NCI-H1105 treated with DMSO at 0.1 percent for 48 hours (cell line): ENCODE data around the gene SDC4.
A peak's percentile ranks its signal among the peaks of the same experiment; 100 is the strongest.

Experiments used
- DNase-seq: peaks from one replicate; lab custom pipeline; 2025; lab: John Stamatoyannopoulos, UW

SDC4 gene

DNA sequence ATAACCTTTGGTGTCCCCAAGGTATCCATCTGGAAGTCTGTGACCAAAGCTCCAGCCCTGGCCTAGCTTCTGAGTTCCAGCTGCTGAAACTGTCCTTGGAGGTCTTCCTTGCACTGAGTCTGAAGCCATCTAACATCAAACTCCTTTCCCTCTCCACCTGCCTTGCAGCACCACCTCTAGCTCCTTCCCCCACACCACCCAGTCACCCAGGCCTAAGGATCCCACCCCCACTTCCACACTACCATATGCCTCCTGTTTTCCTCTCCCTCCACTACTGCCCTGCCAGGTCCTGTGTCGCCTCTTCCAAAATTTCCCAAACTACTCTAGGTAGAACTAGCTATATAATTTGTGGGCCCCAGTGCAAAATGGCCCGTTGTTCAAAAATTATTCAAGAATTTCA, 29.3 kb downstream of the SDC4 start:
- no peak for DNase-seq

DNA sequence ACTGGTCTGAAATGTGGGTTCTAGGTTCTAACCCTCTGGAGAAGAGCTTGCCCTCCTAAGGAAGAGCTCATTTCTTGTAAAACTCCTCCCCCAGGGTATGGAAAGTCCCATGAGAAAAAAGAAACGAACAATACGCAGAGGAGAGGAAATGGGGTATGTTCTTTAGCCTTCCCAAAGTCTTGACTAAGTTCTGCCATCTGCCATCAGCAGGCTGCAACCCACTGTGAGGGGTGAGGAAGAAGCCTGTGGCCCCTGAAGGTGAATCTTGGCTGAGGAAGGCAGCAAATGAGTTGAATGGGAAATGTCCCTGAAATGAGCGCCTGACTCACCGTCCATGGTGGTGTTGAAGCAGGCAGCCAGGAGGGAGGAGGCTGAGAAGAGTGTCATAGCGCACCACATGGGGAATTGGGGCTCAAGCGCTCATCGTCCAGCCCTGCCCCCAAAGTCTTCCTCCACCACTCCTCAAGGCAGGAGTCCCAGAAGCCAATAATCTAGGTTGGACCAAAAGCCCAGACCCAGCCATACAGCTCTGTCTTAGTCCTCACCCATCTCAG, 29.8 kb downstream of the SDC4 start:
- DNase-seq: no peak

DNA sequence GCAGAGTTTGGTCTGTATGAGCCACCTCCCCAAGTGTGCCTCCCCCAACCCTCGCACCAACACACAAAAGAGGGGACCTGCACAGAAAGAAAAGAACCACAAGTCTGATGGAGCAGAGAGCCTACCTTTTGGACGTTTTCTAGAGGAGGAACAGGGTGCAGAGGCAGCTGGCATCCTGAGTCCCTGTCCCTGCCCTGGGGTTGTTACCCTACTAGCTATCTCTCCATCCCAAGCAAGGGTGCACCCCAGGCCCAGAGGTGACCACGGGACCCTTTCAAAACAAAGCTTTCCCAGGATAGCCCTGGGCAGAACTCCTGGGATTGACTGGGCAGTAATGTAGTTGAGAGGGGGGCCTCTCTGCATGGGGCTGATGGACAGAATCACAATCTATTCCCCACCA, 30.4 kb downstream of the SDC4 start:
- no peak for DNase-seq

DNA sequence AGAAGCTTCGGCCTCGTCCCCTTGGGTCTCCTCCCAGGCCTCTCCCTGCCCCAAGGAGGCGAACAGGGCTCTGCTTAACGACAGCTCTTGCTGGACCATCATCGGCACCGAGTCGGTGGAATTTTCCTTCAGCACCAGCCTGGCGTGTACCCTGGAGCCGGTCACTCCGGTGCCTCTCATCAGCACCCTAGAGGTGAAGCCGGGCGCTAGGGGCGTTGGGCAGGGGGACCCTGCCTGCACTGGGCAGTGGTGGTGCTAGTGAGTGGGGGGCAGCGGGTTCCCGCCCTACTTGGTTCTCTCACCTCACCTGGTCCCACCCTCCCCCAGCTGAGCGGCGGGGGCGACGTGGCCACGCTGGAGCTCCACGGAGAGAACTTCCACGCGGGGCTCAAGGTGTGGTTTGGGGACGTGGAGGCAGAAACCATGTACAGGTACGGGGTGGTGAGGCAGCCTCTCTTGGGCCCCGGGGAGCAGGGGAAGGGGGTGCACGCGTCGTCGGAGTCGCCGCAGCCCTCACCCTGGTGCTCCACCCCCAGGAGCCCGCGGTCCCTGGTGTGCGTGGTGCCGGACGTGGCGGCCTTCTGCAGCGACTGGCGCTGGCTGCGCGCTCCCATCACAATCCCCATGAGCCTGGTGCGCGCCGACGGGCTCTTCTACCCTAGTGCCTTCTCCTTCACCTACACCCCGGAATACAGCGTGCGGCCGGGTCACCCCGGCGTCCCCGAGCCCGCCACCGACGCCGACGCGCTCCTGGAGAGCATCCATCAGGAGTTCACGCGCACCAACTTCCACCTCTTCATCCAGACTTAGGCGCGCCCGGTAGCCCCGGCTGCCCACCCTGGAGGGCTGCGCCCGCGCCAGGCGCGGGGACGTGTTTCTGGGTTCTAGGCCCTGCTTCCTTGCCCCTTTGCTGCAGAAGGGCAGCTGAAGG, 31.8 kb downstream of the SDC4 start:
- DNase-seq: no peak

DNA sequence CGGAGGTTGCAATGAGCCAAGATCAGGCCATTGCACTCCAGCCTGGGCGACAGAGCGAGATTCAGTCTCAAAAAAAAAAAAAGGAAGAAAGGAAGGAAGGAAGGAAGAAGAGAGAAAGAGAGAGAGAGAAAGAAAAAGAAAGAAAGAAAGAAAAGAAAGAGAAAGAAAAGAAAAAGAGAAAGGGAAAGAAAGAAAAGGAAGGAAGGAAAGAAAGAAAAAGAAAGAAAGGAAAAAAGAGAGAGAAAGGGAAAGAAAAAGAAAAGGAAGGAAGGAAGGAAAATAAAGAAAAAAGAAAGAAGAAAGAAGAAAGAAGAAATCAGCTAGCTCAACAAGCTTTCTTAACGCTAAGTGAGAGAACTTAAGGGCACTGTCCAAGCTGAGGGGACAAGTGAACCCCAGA, 32.6 kb downstream of the SDC4 start:
- DNase-seq: no peak

DNA sequence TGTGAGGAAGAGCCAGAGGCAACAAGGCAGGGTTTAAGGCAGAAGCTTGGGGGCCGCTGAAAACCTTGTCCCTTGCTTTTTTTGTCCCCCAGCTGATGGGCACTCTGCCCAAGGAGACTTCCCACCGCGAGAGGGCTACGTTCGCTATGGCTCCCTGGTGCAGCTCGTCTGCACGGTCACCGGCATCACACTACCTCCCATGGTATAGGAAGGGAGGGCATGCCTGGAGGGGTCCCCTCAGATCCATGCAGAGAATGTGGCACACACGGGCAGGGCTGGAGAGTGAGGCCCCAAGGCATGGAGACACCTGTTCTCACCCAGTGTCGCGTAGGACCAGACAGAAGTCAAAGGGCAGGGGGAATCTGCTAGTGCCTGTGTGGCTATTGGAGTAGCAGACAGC, 34.3 kb downstream of the SDC4 start:
- DNase-seq: no peak

DNA sequence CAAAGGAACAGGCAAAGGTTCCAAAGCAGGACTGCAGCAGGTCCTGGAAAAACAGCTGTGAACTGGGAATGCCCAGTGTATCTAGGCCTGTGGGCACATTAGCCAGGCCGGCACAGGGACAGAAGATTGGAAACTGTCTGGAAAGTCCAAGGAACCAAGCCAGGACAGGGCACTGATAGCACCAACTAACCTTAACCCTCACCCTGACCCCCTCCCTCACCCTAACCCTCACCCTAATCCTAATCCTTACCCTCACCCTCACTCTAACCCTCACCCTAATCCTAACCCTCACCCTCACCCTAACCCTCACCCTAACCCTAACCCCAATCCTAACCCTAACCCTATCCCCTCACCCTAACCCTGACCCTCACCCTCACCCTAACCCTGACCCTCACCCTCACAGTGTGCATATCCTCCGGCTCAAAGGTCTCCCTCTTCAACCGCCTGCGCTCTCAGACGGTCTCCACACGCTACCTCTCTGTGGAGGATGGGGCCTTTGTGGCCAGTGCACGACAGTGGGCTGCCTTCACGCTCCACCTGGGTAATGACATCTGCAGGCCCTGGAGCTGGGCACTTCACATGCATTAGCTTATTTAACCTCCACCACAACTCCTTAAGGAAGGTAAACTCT, 35.0 kb downstream of the SDC4 start:
- no peak for DNase-seq

DNA sequence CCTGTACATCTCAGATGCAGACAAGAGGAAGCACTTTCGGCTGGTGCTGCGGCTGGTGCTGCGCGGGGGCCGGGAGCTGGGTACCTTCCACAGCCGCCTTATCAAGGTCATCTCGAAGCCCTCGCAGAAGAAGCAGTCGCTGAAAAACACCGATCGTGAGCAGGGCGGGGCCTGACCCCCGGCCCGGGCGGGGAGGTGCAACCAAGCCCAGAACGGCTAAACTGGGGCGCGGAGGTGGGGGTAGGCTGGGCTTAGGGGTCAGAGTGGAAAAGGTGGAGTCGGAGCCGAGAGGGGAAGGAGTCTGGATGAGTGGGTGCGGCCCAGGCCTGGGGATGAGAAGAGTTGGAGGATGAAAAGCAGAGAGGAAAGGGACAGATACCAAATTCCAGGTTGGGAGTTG, 36.0 kb downstream of the SDC4 start:
- no peak for DNase-seq

DNA sequence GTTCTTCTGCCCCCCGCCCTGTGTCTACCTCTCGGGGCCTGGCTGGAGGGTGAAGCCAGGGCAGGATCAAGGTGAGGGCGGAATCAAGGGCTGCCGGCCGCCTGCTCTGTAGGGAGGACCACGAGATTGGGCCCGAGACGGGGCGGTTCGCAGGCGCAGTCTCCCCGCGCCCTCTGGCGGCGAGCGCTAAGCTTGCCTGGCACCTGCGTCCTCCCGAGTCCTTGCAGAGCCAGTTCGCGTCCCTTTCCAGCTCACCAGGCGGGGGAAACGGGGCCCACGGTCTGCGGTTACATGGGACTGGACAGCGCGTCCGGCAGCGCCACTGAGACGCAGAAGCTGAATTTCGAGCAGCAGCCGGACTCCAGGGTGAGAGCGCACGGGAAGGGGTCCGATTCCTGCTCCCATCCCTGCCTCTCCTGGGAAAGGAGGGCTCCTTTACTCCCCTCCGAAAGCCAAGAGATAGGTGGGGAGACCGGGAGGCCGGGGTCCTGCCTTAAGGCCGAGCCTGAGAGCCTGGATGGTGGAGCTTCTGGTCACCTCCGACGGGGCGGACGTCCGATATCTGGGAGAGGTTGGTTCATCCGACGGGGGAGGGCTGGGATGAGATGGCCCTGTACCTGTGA, 36.5 kb downstream of the SDC4 start:
- DNase-seq: no peak

DNA sequence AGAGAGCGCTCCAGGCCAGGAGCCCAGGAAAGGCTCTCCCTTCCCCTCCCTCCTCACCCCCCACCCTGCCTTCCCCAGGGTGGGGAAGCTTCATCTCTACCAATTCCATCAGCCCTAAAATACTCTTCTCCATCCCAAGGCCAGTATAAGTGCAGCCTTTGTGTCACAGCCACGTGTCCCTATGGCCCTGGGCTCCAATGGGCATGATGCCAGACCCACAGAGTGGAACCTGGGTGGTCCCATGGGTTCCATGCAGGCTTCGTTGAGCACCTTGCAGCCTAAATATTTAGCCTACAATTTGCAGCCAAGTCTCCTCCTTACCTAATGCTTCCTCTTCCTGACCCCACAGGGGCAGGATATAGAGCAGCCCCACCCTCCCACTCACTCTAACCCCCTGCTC, 39.1 kb downstream of the SDC4 start:
- no peak for DNase-seq

DNA sequence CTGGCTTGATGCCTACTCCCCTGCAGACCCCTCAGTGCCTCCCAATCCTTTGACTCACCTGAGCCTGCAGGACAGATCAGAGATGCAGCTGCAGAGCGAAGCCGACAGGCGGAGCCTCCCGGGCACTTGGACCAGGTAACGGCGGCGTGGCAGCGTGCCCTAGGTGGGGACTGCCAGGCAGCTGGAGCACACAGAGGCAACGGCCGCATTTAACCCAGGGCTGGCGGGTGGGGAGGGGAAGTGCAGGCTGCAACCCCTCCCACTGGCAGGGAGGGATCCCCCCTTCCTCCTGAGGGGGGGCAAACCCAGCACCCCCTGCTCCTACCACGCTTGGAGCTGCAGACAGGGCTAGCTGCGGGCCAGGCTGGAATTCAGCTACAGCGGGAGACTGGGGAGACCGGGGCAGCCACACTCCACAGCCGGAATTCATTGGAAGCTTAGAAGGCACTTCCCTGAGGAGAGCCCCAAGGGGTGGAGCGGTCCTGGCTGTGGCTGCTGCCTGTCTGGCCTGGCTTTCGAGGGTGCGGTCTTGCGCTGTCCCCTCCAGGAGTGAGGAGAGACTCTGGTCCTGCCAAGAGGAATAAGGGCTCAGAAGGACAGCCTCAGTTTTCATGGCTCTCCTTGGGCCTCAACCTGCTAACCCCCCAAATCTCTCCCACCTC, 40.0 kb downstream of the SDC4 start, which contains the start of gene MATN4:
TSS of gene MATN4 (minus strand) at position 183 of the 662 bp plus-strand sequence. CDS start 2,717 bp downstream, outside the sequence.
- DNase-seq: peak; percentile 70

DNA sequence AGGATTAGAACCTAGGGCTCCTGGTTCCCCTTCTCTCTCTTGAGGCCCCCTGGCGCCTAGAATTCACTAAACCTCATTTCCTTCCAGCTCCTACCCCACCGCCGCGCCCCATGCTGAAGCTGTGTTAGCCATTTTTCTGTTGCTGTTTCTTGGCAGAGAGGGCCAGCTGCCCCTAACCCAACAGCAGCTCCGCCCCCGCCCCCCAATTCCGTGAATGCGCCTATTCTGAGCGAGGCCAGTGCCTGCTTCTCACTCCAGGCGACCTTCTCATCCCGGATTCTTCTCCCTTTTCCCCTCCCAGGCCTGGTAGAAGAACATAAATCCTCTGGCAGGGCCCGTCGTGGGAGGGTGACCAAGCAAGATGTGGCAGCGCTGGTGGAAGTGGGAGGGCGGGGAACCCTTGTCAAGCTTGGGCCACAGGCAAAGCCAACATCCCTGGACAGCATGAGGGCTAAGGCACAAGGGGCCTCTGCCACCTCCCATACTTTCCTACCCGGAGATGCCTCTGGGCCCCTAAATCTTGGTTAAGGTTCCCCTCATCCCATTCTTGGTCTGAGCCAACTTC, 41.1 kb downstream of the SDC4 start:
- no peak for DNase-seq

DNA sequence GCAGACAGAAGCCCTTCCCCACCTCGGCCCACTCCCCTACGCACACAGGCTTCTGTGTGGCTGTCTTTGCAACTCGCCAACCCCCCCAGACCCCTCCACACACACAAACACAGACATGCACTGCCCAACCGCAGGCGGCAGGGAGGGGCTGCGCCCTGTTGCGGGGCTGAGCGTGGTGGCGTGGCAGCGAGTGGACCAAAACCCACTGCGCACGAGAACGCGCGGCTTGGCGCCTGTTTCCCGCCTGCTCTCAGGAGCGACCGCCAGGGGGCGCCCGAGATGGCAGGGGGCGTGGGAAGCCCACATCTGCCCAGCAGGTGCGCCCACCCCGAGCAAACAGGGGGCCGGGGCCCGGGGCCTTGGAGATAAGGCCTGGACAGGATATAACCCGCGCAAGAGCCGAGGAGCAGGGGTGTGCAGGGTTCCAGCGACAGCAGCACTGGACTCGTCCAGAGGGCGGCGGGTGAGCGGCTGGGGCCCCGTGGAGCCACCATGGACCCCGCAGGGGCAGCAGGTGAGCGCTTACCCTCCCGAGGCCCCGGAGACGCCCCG, 41.7 kb downstream of the SDC4 start, which contains the start of gene RBPJL:
TSS of gene RBPJL (plus strand) at position 410 of the 552 bp plus-strand sequence. CDS start at position 493, 83 bp downstream.
- no peak for DNase-seq

DNA sequence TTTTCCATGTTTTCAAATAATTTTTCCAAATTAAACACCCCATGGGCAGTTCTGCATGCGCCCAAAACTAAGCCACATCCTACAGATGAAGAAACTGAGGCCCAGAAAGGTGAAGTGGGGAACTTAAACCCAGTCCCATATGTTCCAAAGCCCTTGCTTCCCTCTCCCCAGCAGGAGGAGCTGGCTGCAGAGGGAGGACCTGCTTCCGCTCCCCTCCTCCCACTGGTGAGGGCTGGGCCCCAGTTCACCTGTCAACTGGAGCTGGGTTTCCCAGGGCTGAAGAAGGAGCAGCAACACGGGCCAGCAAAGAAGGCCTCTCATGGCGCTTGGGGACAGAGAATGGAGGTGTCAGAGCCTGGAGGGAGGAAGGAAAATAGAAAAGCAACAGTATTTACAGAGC, 43.0 kb downstream of the SDC4 start:
- DNase-seq: no peak

DNA sequence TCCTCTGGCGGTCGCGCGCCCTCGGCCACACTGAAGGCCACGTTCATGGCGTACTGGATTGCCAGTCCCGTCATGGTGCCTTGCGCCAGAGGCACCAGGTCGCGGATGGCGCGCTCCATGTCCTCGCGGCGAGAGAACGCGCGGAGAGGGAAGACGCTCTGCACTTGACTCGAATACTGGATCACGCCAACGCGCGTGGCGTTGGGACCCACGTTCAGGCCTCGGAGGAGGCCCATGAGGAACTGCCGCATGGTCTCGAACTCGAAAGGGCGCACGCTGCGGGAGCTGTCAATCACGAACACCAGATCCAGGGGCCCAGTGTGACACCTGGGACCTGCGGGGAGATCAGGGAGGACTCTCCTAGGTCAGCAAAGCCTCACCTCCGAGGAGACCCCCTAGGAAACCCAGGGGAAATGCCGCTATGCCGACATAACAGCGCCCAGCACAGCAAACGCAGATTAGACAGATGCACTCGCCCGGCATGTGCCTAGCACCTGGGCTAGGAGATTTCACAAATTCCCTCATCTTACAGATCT, 43.7 kb downstream of the SDC4 start:
- no peak for DNase-seq

DNA sequence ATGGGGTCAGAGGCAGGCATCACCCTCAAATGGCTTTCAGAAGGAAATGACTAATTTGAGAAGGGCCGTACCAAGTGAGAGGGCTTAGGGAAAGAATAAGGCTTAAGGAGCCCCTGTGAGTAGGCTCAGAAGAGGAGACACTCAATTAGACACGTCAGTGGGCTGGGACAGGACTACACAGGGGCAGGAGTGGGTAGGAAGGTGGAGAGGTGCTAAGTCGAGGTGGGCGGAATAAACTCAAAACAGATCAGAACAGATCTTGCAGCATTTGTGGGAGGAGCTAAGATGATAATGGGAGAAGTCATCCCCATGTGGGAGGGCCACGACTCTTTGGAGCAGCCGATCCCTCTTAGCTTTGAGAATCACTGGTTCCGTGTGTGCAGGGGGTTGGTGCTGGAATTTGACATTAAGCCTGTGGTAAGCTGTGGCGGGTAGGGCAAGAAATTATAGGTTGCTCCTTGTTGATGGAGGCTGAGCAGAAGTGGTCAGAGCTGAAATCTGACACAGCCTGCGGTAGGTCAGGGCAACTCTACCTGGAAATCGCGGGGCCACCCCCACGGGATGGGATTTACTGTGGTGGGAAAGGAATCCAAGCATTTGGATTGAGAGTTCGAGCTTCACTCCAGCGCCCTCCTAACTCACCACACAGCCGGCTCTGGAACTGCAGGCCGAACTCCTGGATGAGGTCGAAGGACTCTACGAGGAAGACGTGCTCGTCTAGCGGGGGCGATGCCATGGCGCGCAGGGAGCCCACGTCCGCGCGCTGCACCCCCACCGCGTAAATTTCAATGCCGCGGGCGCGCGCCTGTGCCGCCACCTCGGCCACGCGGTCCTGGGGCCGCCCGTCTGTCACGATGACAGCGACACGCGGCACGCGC, 44.4 kb downstream of the SDC4 start:
- DNase-seq: no peak

DNA sequence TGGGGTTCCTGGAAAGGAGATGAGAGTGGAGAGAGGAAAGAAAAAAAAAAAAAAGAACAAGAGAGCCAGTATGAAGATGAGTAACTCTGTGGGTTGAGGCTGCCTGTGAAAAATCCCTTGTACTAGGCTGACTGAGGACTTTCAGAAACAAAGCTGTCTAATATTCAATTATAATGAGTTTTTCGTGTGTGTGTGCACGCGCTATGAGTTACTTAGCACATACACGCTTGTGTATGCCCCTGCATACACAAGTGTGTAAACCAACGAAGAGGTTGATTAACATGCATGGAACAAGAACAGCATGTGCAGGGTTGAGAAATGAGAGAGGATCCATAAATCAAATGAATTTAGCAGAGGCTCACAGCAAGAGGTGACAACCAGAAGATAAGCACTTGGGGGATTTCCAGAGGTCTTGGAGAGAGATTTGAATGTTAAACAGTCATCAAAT, 46.4 kb downstream of the SDC4 start:
- DNase-seq: no peak

DNA sequence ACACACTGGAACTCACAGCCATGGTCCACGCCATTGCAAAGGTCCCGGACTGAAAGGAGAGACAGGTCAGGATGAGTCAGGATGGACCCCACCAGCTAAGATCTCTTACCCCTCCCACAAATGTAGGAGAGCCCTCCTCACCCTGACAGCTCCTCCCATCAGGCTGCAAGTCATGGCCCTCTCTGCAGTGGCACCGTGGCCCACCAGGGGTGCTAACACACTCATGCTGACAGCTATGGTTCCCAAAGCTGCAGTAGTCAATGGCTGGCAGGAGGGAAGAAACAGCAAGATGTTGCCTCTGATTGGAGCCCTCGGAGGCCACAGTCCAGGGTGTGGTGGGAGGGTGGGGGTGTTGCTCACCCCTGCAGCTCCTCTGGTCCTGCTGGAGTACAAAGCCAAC, 47.3 kb downstream of the SDC4 start:
- no peak for DNase-seq

DNA sequence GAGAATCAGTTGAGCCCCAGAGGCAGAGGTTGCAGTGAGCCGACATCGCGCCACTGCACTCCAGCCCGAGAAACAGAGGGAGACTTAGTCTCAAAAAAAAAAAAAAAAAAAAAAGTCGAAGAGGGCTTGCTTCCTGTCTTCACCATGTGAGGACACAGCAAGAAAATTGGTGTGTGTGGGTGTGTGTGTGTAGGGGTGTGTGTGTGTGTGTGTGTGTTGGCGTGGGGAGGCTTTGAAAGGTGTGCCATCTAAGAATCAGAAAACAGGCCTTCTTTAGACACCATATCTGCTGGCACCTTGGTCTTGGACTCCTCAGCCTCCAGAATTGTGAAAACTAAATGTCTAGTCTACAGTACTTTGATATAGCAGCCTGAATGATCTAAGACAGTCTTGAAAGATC, 48.4 kb downstream of the SDC4 start:
- DNase-seq: no peak
